ENCODE measurements around the gene CDC34. TPM values are rescaled to one million over a fixed set of nuclear protein-coding genes. Genes with fewer than 3 reads are reported as not detected.

CDC34 gene
- total RNA-seq, 1 experiment from 2014 or later = 80.5 TPM

- in situ Hi-C loops (cut with HindIII; ENCODE audit: low pct_unique_long_range_greater_than_20kb, low sequenced_read_pairs) = no loop called here
- intact Hi-C loops (cut with micrococcal nuclease; ENCODE audit: unreplicated experiment) = no loop called here
- DNase-seq (ENCODE audit: low read depth, low spot score) (no peak), ATAC-seq (no peak)
- peaks cover 3% of the 10 kb centered on the region; the same call in 1 of the 2 replicates for H3K4me1 ChIP-seq (ENCODE audit: control insufficient read depth, insufficient read depth, low read length)
- H3K27ac ChIP-seq (ENCODE audit: low read length) = no peak overlapping the region
- ChIA-PET POLR2A (interaction anchor here (0.7 kb wide), 1 partner anchor 10 kb away, joined by 7 read pairs; no protein-coding TSS in a partner anchor), CTCF (interaction anchor here (0.7 kb wide), 1 partner anchor 173 kb away, joined by 7 read pairs; no protein-coding TSS in a partner anchor)
- BruUV-seq (replicated peaks) = no TSS peak
- TF ChIP-seq POLR2AphosphoS5 (IDR thresholded peaks at IDR 0.05; ENCODE audit: low read depth, low read length) = no peak
- no peak for TF ChIP-seq TCF7L2 (IDR thresholded peaks at IDR 0.05; ENCODE audit: low read depth, low read length)
- no peak for TF ChIP-seq SIN3A (IDR thresholded peaks at IDR 0.05; ENCODE audit: borderline replicate concordance, insufficient read depth, low read depth, low read length)
- TF ChIP-seq, protein P1, sequence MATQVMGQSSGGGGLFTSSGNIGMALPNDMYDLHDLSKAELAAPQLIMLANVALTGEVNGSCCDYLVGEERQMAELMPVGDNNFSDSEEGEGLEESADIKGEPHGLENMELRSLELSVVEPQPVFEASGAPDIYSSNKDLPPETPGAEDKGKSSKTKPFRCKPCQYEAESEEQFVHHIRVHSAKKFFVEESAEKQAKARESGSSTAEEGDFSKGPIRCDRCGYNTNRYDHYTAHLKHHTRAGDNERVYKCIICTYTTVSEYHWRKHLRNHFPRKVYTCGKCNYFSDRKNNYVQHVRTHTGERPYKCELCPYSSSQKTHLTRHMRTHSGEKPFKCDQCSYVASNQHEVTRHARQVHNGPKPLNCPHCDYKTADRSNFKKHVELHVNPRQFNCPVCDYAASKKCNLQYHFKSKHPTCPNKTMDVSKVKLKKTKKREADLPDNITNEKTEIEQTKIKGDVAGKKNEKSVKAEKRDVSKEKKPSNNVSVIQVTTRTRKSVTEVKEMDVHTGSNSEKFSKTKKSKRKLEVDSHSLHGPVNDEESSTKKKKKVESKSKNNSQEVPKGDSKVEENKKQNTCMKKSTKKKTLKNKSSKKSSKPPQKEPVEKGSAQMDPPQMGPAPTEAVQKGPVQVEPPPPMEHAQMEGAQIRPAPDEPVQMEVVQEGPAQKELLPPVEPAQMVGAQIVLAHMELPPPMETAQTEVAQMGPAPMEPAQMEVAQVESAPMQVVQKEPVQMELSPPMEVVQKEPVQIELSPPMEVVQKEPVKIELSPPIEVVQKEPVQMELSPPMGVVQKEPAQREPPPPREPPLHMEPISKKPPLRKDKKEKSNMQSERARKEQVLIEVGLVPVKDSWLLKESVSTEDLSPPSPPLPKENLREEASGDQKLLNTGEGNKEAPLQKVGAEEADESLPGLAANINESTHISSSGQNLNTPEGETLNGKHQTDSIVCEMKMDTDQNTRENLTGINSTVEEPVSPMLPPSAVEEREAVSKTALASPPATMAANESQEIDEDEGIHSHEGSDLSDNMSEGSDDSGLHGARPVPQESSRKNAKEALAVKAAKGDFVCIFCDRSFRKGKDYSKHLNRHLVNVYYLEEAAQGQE (IDR thresholded peaks at IDR 0.05; ENCODE audit: insufficient read depth in 1 of 2, low read depth in 2 of 2, low read length in 1 of 2) = no peak
- TF ChIP-seq, protein P2, sequence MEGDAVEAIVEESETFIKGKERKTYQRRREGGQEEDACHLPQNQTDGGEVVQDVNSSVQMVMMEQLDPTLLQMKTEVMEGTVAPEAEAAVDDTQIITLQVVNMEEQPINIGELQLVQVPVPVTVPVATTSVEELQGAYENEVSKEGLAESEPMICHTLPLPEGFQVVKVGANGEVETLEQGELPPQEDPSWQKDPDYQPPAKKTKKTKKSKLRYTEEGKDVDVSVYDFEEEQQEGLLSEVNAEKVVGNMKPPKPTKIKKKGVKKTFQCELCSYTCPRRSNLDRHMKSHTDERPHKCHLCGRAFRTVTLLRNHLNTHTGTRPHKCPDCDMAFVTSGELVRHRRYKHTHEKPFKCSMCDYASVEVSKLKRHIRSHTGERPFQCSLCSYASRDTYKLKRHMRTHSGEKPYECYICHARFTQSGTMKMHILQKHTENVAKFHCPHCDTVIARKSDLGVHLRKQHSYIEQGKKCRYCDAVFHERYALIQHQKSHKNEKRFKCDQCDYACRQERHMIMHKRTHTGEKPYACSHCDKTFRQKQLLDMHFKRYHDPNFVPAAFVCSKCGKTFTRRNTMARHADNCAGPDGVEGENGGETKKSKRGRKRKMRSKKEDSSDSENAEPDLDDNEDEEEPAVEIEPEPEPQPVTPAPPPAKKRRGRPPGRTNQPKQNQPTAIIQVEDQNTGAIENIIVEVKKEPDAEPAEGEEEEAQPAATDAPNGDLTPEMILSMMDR (IDR thresholded peaks at IDR 0.05) = no peak
- H3K27me3 ChIP-seq (ENCODE audit: control insufficient read depth, insufficient read depth, low read length) = no peaks in the 10 kb centered on the region
- no peaks in the 10 kb centered on the region for H3K36me3 ChIP-seq (ENCODE audit: control insufficient read depth, insufficient read depth, low read length)
- no peak overlapping the region for H3K4me3 ChIP-seq (ENCODE audit: low read depth in 2 of 2, low read length in 2 of 2)
- H3K9me3 ChIP-seq (ENCODE audit: control insufficient read depth, insufficient read depth, low read depth, low read length) = no peaks in the 10 kb centered on the region
Measured at GRCh38 chr19:554817-555216, 23.3 kb downstream of the CDC34 start.

DNA sequence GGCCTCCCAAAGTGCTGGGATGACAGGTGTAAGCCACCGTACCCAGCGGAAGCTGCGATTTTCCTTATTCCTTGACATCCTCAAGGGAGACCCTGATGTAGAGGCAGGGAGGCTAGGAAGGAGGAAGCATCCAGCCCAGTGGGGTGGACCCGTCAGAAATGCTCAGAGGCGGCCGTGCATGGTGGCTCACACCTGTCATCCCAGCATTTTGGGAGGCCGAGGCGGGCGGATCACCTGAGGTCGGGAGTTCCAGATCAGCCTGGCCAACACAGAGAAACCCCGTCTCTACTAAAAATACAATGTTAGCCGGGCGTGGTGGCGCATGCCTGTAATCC lies 23.9 kb downstream of the CDC34 start:
- ATAC-seq (no peak), DNase-seq (ENCODE audit: low read depth, low spot score) (no peak)
- intact Hi-C loops (cut with micrococcal nuclease; ENCODE audit: unreplicated experiment) (no loop called here), in situ Hi-C loops (cut with HindIII; ENCODE audit: low pct_unique_long_range_greater_than_20kb, low sequenced_read_pairs) (no loop called here)
- no peak overlapping the region for H3K4me3 ChIP-seq (ENCODE audit: low read depth in 2 of 2, low read length in 2 of 2)
- peaks cover 3% of the 10 kb centered on the region; the same call in 1 of the 2 replicates for H3K4me1 ChIP-seq (ENCODE audit: control insufficient read depth, insufficient read depth, low read length)
- ChIA-PET CTCF (interaction anchor here (0.6 kb wide), 1 partner anchor 49 kb away, joined by 4 read pairs; no protein-coding TSS in a partner anchor), POLR2A (no interaction called here)
- H3K9me3 ChIP-seq (ENCODE audit: control insufficient read depth, insufficient read depth, low read depth, low read length) = no peaks in the 10 kb centered on the region
- BruUV-seq (replicated peaks) = no TSS peak
- H3K36me3 ChIP-seq (ENCODE audit: control insufficient read depth, insufficient read depth, low read length) = no peaks in the 10 kb centered on the region
- H3K27me3 ChIP-seq (ENCODE audit: control insufficient read depth, insufficient read depth, low read length) = no peaks in the 10 kb centered on the region
- H3K27ac ChIP-seq (ENCODE audit: low read length) = no peak overlapping the region
- TF ChIP-seq, protein P2 (IDR thresholded peaks at IDR 0.05) = no peak
- TF ChIP-seq SIN3A (IDR thresholded peaks at IDR 0.05; ENCODE audit: borderline replicate concordance, insufficient read depth, low read depth, low read length) (no peak), TCF7L2 (IDR thresholded peaks at IDR 0.05; ENCODE audit: low read depth, low read length) (no peak)
